ENCODE data around the gene CDC14A. TPM values are rescaled to one million over a fixed set of nuclear protein-coding genes. Genes with fewer than 3 reads are reported as not detected.

Gene CDC14A
- total and polyA plus RNA-seq, 2 of the 8 experiments (the other 6 are each of a cell fraction or from before 2014, with no cell fraction given), result 3.2 to 8.9 TPM

- no peak for TF ChIP-seq CHD7 (IDR thresholded peaks at IDR 0.05; ENCODE audit: insufficient replicate concordance, low read length)
These were observed 145.5 kb downstream of the CDC14A start (continued) for GRCh38 chr1:100497796-100498195.

Measured in H1 (cell line).